HG03280 (cell line): Measurements from ENCODE around the gene HLA-DOA.
A peak's percentile ranks its signal among the peaks of the same experiment; 100 is the strongest.

Experiments used
- ATAC-seq: cut with Tn5 transposase; IDR thresholded peaks from one replicate; pipeline ENCODE4 v1.9.1; 2021; ENCODE audit warnings: mild to moderate bottlenecking, moderate library complexity; ENCODE audit not compliant: unreplicated experiment

The HLA-DOA gene

GRCh38 chr6:32980488-32981038 is 28.8 kb downstream of the HLA-DOA start:
- no peak for ATAC-seq

GRCh38 chr6:32979720-32980487 is 29.5 kb downstream of the HLA-DOA start:
- no peak for ATAC-seq

DNA sequence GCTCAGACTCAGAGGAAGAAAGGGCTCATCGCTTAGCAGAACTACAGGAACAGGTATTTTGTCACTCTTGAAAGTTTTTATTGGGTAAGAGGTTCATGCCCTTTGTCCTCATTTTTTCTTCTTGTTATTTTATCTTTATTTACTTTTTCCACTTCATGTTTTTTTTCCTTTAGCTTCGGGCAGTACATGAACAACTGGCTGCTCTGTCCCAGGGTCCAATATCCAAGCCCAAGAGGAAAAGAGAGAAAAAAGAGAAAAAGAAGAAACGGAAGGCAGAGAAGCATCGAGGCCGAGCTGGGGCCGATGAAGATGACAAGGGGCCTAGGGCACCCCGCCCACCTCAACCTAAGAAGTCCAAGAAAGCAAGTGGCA is 31.5 kb downstream of the HLA-DOA start:
- ATAC-seq = no peak

DNA sequence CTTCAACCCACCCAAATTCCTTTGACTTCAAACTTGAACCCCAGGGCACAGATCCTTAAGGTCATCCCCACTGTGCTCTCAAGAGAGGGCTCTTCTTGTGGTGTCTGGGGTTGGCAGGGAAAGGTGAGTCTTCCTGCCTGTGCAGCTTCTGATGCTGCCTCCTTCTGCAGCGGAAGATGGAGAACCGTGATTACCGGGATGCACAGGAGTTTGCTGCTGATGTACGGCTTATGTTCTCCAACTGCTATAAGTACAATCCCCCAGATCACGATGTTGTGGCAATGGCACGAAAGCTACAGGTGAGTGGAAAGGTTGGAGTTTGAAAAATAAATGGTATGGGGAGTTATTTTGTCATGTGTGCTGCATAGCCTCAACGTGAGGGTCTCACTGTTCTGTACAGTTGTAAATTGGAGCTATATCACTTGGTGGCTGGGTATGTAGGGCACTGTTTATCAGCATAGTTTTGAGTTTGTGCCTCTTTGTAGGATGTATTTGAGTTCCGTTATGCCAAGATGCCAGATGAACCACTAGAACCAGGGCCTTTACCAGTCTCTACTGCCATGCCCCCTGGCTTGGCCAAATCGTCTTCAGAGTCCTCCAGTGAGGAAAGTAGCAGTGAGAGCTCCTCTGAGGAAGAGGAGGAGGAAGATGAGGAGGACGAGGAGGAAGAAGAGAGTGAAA is 32.0 kb downstream of the HLA-DOA start:
- no peak for ATAC-seq

DNA sequence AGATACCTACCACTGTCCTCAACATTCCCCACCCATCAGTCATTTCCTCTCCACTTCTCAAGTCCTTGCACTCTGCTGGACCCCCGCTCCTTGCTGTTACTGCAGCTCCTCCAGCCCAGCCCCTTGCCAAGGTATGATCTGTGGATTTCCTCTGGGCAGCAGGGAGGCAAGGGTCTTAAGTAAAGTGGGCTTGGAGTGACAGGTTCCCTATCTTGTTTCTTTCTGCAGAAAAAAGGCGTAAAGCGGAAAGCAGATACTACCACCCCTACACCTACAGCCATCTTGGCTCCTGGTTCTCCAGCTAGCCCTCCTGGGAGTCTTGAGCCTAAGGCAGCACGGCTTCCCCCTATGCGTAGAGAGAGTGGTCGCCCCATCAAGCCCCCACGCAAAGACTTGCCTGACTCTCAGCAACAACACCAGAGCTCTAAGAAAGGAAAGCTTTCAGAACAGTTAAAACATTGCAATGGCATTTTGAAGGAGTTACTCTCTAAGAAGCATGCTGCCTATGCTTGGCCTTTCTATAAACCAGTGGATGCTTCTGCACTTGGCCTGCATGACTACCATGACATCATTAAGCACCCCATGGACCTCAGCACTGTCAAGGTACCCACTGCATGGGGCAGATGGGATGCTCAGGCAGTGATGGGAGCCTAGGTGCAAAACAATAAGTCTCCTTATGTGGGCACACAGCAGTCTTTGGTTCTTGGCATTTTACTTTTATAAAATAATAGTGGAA is 32.9 kb downstream of the HLA-DOA start:
- no peak for ATAC-seq

GRCh38 chr6:32975886-32976285 is 33.5 kb downstream of the HLA-DOA start:
- ATAC-seq = no peak

GRCh38 chr6:32974541-32975308 is 34.7 kb downstream of the HLA-DOA start:
- no peak for ATAC-seq

DNA sequence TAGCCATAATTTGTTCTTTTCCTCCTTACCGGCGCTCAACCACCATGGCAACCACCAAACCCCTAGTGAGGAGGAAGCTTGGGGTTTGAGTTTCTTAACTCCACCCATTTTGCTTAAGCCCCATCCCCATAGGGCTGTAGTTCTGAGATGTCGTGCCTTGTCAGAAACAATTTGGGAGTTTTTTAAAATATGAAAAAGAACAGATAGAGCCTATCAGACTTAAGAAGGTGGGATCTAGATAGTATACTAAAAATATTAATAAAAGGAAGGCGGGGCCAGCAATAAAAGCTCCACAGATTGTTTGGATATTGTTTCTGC is 35.4 kb downstream of the HLA-DOA start:
- no peak for ATAC-seq

- ATAC-seq = no peak
Measured at GRCh38 chr6:32973144-32974015, 36.0 kb downstream of the HLA-DOA start.

- no peak for ATAC-seq
Measured at GRCh38 chr6:32972353-32973143, 36.8 kb downstream of the HLA-DOA start.

DNA sequence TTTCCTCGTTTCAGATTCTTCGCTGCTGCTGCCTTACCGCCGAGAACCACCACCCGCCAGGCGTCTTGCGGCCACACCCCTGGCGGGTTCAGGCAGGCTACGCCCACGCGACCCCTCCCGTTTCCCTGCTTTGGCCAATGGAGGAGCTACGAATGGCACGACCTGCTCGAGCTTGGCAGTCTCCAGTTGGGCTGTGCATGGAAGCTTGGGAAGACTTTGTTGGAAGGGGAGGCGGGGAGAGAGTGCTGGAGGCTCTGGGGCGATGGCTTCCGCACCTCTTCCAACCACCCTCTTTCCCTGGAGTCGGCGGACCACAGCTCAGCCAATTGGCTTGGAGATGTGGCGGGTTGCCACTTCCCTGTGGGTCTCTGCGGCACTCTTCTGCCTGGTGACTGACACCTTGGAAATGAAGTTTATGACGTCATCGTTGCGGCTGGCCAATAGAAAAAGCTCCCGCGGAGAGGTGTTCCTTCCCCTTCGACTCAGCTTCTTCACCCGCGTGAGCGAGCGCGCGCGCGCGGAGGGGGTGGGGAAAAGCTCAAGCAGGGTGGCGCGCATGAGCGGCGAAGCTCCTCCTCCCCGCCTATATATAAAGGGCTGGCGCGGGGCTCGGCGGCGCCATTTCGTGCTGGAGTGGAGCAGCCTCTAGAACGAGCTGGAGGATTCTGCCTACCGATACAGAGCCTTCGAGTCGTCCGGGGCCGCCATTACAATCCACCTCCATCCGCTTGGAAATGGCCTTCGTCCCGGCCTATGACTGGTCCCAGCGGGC is 37.6 kb downstream of the HLA-DOA start:
- peak; percentile 46 for ATAC-seq

- no peak for ATAC-seq
Measured at GRCh38 chr6:32971242-32971580, 38.2 kb downstream of the HLA-DOA start.

- no peak for ATAC-seq
Measured at GRCh38 chr6:32970413-32971241, 38.8 kb downstream of the HLA-DOA start.

GRCh38 chr6:32969685-32970412 is 39.5 kb downstream of the HLA-DOA start:
- ATAC-seq = no peak

DNA sequence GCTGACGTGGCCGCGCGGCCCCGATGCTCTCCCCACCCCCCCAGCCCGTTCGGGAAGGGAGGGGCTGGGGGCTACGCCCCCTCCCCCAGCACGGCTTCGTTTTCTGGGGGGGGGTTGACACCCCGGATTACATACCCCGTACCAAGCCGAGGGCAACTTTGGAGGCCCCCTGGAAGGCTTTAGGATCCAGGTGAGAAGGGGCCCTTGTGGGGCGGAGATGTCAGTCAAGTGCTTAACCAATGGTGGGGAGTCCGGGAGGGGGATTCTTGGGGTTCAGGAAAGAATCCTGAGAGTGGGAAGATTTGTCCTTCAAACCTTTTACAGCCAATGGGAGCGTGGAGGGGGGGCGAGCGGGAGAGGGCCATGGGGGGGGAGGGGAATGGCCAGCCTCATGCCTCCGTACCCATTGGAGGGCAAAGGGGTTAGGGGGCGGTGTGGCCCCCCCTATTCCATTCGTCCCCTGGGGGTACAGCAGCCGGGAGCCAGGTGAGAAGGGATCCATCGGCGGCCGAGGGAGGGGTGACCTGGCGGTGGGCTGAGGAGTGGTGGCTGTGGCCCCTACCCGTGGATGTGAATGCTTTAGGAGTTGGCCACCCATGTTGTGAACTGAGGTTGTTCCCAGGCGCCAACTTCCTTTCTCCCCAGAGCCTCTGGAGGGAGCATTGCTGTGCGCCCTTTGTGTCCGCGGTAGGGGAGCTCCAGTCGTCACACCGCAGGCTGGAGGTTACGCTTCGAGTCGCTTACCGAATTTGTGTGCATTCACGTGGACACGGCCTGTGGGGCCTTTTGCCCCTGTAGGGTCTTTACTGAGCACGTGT is 40.3 kb downstream of the HLA-DOA start:
- no peak for ATAC-seq
